Stimulated activated CD4-positive, alpha-beta T cell treated with anti-CD3 and anti-CD28 coated beads, TNF-alpha, amount 100 ng/mL, for 24 hours (primary cell): Measurements from ENCODE around the gene SMG7.

ENCODE experiments used
- DNase-seq, 3 experiments: peaks; one replicate each; pipeline ENCODE4 v3.0.0-alpha.2; 2020; ENCODE audit warnings: low read depth in 3 of 3

Gene SMG7

DNA sequence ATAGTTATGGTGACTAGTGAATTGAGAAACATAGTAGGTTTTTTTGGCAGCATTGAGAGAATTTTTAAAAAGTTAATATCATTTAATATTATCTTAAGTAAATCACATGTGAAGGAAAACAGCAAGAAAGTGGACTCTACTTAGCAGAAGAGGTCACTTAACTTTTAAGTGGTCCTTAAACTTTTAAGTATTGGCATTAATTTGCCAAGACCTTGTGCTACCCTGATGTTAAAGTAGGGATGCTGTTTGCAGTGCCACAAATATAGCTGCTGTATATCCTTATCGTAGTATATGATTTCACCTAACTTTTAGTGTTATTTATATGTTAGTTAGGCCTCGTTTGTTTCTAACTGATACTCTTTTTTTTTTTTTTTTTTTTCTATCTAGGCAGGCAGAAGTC is 40.2 kb downstream of the SMG7 start:
- no peak for DNase-seq

- DNase-seq = no peak
Observed at GRCh38 chr1:183514235-183514634, 41.9 kb downstream of the SMG7 start.

GRCh38 chr1:183515002-183515689 is 42.8 kb downstream of the SMG7 start:
- DNase-seq = no peak

GRCh38 chr1:183516725-183517124 is 44.4 kb downstream of the SMG7 start:
- no peak for DNase-seq

GRCh38 chr1:183517401-183517800 is 45.1 kb downstream of the SMG7 start:
- DNase-seq = no peak

GRCh38 chr1:183520379-183520778 is 48.1 kb downstream of the SMG7 start:
- no peak for DNase-seq

GRCh38 chr1:183522104-183522503 is 49.8 kb downstream of the SMG7 start:
- DNase-seq = no peak

GRCh38 chr1:183528577-183528976 is 56.3 kb downstream of the SMG7 start:
- no peak for DNase-seq

DNA sequence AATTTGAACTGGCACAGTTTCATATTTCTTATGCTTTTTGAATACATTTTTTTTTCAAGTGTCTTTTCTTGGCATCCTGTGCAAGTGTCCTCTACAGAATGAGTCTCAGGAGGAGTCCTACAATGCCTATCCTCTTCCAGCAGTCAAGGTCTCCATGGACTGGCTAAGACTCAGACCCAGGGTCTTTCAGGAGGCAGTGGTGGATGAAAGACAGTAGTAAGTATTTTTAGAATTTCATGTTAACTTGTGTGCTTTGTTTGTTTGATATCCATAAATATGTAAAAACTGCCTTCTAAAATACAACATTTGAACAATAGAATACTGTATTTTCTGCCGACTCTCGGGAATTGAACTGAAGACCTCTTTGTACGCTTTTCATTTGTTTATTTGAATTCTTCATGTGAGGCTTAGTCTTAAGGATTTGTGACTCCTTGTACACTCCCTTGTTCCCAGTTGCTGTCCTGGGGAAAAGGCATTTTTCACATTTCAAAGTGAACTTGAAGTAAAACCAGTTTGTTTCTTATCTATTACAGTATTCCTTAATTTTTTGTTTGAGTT is 61.4 kb downstream of the SMG7 start:
- no peak for DNase-seq

- no peak for DNase-seq
Observed at GRCh38 chr1:183537405-183537804, 65.1 kb downstream of the SMG7 start.

DNA sequence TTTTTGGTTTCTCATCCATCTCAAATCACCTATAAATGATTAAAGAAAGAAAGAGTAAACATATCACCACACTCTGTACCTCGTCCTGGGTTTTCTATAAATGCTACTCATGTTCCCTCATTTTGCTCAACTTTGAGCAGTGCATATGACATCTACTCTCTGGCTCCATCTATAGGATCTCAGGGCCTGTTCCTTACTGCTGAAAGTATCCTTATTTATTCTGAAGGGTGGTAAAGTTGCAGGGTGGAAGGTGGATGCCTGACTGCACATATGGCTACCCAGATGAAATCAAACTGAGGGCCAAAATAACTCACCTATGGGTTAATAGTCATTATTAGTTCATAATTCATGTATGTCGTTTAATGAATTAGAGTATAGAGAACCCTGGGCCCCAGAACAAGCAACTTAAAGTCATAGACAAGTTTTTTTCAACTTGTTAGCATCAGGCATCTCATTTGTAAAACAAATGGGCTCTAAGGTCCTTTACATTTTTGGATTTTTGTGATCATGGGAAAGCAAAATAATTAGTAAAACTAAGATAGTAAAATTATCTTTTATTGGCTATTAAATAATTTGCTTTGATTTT is 71.4 kb downstream of the SMG7 start:
- DNase-seq = no peak

- no peak for DNase-seq
Observed at GRCh38 chr1:183544598-183545297, 72.4 kb downstream of the SMG7 start.

DNA sequence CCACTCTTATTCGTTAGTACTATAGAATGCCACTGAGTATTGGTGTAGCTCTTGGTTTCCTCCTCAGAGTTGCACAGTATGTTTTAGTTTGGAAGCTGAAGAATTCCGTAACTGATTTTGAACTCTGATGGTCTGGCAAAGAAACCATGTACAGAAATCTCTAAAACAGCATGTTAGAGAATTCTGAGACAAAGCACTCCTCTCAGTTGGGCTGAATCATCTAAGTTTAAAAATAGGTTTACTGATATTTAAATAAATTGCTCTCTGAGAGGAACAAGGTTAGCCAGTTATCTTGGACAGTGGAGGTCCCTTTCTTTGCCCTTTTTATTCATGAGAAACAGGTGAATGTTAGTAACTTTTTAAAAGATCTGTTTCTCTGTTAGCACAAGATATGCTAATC is 74.1 kb downstream of the SMG7 start:
- DNase-seq = no peak

DNA sequence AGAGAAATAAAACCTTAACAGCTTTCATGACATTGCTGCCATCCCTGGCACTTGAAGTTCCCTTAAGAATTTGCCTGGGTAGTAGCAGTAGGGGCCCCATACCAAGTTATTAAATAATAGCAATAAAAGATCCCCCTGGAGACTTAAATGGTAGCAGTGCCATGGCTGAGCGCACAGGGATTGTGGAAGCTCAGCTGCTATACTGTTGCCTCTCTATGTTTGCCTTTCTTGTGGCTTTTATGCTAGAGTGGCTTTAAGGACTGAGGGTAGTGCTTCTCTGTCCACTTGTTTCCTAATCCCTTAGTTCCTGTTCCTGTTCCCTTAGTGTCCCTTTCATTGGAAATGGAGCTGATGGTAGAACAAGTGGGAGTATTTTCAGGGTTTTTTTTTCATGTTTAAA is 75.8 kb downstream of the SMG7 start:
- DNase-seq = no peak

- no peak for DNase-seq
Observed at GRCh38 chr1:183550915-183551314, 78.6 kb downstream of the SMG7 start.

GRCh38 chr1:183551924-183552323 is 79.6 kb downstream of the SMG7 start:
- no peak for DNase-seq

DNA sequence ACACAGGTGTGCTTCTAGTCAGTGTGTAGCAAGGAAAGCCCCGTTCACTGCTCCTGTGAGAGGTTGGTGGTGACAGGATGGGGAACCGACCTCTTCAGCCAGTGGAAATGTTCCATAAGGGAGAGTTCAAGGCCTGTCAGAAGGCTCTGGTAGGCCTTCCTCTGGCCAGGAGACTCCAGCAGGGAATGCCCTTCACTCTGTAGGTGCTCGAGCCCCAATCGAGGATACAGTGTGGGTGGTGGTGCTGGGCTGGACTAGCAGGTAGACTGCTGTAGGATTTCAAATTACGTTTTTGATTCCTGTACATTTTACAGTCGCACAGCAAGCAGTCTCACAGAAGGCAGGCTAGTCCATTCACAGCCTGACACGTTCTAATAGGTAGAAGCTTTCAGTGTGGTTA is 80.1 kb downstream of the SMG7 start:
- no peak for DNase-seq

DNA sequence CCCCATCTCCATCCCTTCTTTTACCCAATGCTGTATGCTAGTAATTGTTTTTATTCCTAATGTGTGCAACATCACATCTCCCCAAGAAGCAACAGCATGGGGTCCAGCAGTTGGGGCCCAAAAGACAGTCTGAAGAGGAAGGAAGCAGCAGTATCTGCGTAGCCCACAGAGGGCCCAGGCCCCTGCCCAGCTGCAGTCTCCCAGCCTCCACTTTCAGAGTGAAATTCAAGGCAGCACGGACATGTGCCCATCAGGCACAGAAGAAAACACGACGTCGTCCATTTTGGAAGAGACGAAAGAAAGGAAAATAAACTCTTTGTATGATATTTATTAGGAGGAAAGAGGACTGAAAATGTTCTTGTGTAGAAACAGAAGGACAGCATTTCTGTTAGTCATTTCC is 80.6 kb downstream of the SMG7 start:
- no peak for DNase-seq

GRCh38 chr1:183553331-183553730 is 81.0 kb downstream of the SMG7 start:
- DNase-seq = no peak

DNA sequence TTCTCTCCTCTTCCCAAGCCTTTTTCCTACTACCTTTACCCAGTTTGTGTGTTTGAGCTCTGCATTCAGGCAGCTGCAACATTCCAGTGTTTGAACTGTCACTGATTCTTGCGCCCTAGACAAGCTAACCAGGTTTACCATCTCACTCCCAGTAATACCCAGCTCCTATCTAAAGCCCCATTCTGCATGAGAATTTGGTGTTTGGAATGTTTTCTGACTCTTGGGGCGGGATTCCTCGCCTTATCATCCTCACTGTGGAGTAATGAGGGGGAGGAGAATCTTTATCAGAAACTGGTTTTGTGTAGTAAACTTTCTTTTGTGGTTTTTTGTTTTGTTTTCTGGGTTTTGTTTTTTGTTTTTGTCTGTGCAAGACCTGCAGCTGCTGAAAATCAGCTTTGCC is 81.5 kb downstream of the SMG7 start:
- no peak for DNase-seq

DNA sequence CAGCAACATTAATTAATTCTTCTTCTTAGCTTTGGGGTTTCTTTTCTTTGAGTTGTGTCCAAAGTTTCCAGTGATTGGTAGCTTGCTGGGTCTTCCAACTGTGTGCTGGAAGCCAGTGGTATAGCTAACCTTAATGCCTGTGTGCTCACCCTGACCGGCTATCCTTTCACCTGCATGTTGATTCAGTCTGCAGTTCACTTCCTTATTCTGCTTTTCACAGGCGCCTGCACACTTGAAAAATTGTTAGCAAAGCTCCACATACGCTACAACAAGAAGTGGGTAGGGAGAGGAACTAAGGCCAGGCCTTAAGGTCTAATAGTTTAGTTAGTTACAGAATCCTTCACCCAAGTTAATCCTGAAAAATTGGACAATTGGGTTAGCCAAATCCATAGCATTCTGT is 82.3 kb downstream of the SMG7 start:
- DNase-seq = no peak

- no peak for DNase-seq
Observed at GRCh38 chr1:183559061-183559460, 86.8 kb downstream of the SMG7 start.

DNA sequence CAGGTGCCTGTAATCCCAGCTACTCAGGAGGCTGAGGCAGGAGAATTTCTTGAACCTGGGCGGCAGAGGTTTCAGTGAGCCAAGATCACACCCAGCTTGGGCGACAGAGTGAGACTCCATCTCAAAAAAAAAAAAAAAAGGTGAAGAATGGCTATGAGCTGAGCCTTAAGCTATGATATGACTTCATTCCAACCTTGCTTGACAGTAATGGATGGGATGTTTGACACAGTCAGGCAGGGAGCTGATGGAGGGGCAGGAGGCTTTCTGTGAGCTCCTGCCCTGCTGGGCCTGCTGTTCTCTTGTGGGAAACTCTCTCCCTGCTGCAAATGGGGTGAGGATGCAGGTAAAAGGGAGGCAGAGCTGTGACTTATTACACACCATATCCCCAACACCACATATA is 90.4 kb downstream of the SMG7 start:
- DNase-seq = no peak
